Suprapubic skin (tissue), 4 donors: Measurements from ENCODE around the gene FRAS1. TPM values are rescaled to one million over a fixed set of nuclear protein-coding genes. Genes with fewer than 3 reads are reported as not detected.

Source experiments
- DNase-seq, 2 donors: peaks; one replicate each; pipeline ENCODE4 v3.0.0-alpha.2; 2019; ENCODE audit warnings: low spot score in 2 of 2
- H3K27ac ChIP-seq: fragments of 200-600 bp; sonication (generic); one replicate; pipeline ENCODE4 v1.5.1; 2019
- H3K27me3 ChIP-seq: fragments of 200-600 bp; sonication (generic); one replicate; pipeline ENCODE4 v1.5.1; 2019
- H3K36me3 ChIP-seq: fragments of 200-600 bp; sonication (generic); one replicate; pipeline ENCODE4 v1.5.1; 2019
- H3K4me1 ChIP-seq: fragments of 200-600 bp; sonication (generic); one replicate; pipeline ENCODE4 v1.5.1; 2019
- H3K4me3 ChIP-seq: fragments of 200-600 bp; sonication (generic); one replicate; pipeline ENCODE4 v1.5.1; 2019; ENCODE audit warnings: mild to moderate bottlenecking
- H3K9me3 ChIP-seq: fragments of 200-600 bp; sonication (generic); one replicate; pipeline ENCODE4 v1.5.1; 2019
- EP300 ChIP-seq: sonication (generic); formaldehyde crosslinking; IDR thresholded peaks from one replicate; pipeline ENCODE4 v1.6.1; 2017; ENCODE audit warnings: antibody characterized with exemption
- POLR2A ChIP-seq, 2 donors: fragments of 450-650 bp; IDR thresholded peaks; one replicate each; pipeline ENCODE4 v1.6.1; 2017; ENCODE audit warnings: antibody characterized with exemption in 2 of 2, mild to moderate bottlenecking in 2 of 2, moderate library complexity in 2 of 2
- POLR2AphosphoS5 ChIP-seq, 3 donors: sonication (generic); formaldehyde crosslinking; IDR thresholded peaks; one replicate each; pipeline ENCODE4 v1.6.1; 2017; ENCODE audit warnings: antibody characterized with exemption in 3 of 3
- WGBS: methylation state at CpG from one replicate; pipeline ENCODE4 v1.1.5; 2018; 5-methylcytosine and 5-hydroxymethylcytosine counted together
- total RNA-seq, 4 donors: library from RNA; depleted of rRNA; stranded (reverse); fragments of >200 nt; gene quantifications; one replicate each; pipeline ENCODE4 v1.1.0, GENCODE V29; 2016
- TF ChIP-seq, protein P1 (sequence below), 2 donors: fragments of 200-600 bp in 1 of 2; fragments of 450-650 bp in 1 of 2; sonication (generic) in 1 of 2; IDR thresholded peaks; one replicate each; pipeline ENCODE4 v1.5.1; 2016 to 2019; ENCODE audit warnings: antibody characterized with exemption in 2 of 2, mild to moderate bottlenecking in 1 of 2, moderate library complexity in 1 of 2

The FRAS1 gene
- total RNA-seq, 4 donors from 2014 or later: 1.4 to 24.9 (median 3.8) TPM

DNA sequence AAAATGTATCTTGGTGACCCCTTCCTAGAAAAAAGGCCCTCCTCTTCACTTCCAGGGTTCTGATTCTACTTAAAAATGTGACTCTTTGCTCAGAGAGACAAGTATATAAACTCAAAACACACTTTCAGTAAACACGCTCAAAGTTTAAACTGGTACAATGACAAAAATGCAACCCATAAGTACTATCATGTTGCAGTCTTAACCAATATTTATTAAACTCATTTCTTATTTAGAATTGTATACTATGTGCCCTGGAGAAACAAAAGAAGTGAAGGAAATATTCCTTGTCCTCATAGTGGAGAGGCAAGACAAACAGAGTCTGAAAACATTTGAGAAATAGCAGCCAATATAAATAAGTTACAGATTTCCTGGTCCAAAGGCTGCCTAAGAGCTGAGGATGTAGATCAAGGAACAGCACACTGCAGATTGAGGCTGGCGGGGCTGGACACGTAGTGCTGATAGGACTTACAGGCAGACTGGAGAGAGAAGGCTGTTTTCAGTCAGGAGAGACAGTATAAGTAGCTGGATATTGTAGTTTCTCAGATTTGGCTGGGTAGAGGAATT lies 455.3 kb downstream of the FRAS1 start:
- no peaks in the 10 kb centered on the region for H3K27me3 ChIP-seq
- 79% methylated on average over 3 of the region's 3 CpGs for WGBS
- TF ChIP-seq, protein P1, sequence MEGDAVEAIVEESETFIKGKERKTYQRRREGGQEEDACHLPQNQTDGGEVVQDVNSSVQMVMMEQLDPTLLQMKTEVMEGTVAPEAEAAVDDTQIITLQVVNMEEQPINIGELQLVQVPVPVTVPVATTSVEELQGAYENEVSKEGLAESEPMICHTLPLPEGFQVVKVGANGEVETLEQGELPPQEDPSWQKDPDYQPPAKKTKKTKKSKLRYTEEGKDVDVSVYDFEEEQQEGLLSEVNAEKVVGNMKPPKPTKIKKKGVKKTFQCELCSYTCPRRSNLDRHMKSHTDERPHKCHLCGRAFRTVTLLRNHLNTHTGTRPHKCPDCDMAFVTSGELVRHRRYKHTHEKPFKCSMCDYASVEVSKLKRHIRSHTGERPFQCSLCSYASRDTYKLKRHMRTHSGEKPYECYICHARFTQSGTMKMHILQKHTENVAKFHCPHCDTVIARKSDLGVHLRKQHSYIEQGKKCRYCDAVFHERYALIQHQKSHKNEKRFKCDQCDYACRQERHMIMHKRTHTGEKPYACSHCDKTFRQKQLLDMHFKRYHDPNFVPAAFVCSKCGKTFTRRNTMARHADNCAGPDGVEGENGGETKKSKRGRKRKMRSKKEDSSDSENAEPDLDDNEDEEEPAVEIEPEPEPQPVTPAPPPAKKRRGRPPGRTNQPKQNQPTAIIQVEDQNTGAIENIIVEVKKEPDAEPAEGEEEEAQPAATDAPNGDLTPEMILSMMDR (IDR thresholded peaks at IDR 0.05): no peak
- TF ChIP-seq POLR2A (IDR thresholded peaks at IDR 0.05) (no peak), EP300 (no peak), POLR2AphosphoS5 (IDR thresholded peaks at IDR 0.05) (no peak)
- no peaks in the 10 kb centered on the region for H3K4me1 ChIP-seq
- H3K27ac ChIP-seq: no peak overlapping the region
- H3K4me3 ChIP-seq: no peak overlapping the region
- DNase-seq: no peak
- H3K36me3 ChIP-seq: no peaks in the 10 kb centered on the region
- H3K9me3 ChIP-seq: no peaks in the 10 kb centered on the region

DNA sequence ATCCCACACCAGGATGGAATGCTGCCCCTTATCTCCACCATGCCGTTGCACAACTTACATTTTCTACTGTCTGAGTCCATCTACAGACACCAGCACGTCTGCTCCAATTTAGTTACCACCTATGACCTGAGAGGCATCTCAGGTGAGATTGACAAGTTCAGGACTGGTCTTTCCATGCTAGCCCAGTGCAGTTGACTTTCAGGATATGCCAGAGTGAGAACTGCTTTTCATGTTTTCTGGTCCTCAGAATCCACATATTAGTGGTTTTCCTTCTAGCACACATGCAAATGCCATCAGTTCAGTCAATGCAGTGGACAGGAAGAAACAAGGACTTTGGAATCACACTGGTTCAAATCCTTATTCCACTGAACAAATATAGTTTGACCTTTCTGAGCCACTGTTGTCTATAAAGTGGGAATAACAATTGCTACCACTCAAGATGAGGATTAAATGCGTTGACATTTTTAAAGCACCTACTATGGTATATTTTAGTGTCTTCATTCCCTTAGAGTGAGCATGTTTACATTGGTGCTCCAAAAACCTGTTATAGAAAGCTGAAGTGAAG lies 456.4 kb downstream of the FRAS1 start:
- DNase-seq: no peak
- Histone ChIP-seq H3K27me3 (no peaks in the 10 kb centered on the region), H3K27ac (no peak overlapping the region), H3K4me1 (no peaks in the 10 kb centered on the region), H3K4me3 (no peak overlapping the region), H3K36me3 (no peaks in the 10 kb centered on the region), H3K9me3 (no peaks in the 10 kb centered on the region)
- TF ChIP-seq POLR2AphosphoS5 (IDR thresholded peaks at IDR 0.05) (no peak), EP300 (no peak), POLR2A (IDR thresholded peaks at IDR 0.05) (no peak)
- TF ChIP-seq, protein P1 (IDR thresholded peaks at IDR 0.05): no peak
- WGBS: 89% methylated on average over 3 of the region's 3 CpGs

- H3K9me3 ChIP-seq: no peaks in the 10 kb centered on the region
- TF ChIP-seq, protein P1 (IDR thresholded peaks at IDR 0.05): peak; percentile 14 to 39
- no peak for TF ChIP-seq POLR2AphosphoS5 (IDR thresholded peaks at IDR 0.05)
- H3K27me3 ChIP-seq: no peaks in the 10 kb centered on the region
- 22% methylated on average over 3 of the region's 3 CpGs for WGBS
- no peak for DNase-seq
- no peak overlapping the region for H3K27ac ChIP-seq
- H3K36me3 ChIP-seq: no peaks in the 10 kb centered on the region
- H3K4me3 ChIP-seq: no peak overlapping the region
- H3K4me1 ChIP-seq: no peaks in the 10 kb centered on the region
Measured at GRCh38 chr4:78517050-78517652, 460.0 kb downstream of the FRAS1 start.

GRCh38 chr4:78518561-78518960 lies 461.4 kb downstream of the FRAS1 start:
- Histone ChIP-seq H3K9me3 (no peaks in the 10 kb centered on the region), H3K4me3 (no peak overlapping the region), H3K27me3 (no peaks in the 10 kb centered on the region), H3K4me1 (no peaks in the 10 kb centered on the region), H3K27ac (no peak overlapping the region), H3K36me3 (no peaks in the 10 kb centered on the region)
- TF ChIP-seq POLR2AphosphoS5 (IDR thresholded peaks at IDR 0.05) (no peak), POLR2A (IDR thresholded peaks at IDR 0.05) (no peak), EP300 (no peak)
- TF ChIP-seq, protein P1 (IDR thresholded peaks at IDR 0.05): no peak
- DNase-seq: no peak
- 69% methylated on average over 3 of the region's 3 CpGs for WGBS

GRCh38 chr4:78519962-78520361 lies 462.8 kb downstream of the FRAS1 start:
- no peak overlapping the region for H3K4me3 ChIP-seq
- H3K9me3 ChIP-seq: no peaks in the 10 kb centered on the region
- no peak overlapping the region for H3K27ac ChIP-seq
- TF ChIP-seq EP300 (no peak), POLR2AphosphoS5 (IDR thresholded peaks at IDR 0.05) (no peak), POLR2A (IDR thresholded peaks at IDR 0.05) (no peak)
- TF ChIP-seq, protein P1 (IDR thresholded peaks at IDR 0.05): no peak
- H3K4me1 ChIP-seq: no peaks in the 10 kb centered on the region
- no peak for DNase-seq
- 83% methylated on average over 3 of the region's 3 CpGs for WGBS
- no peaks in the 10 kb centered on the region for H3K27me3 ChIP-seq
- no peaks in the 10 kb centered on the region for H3K36me3 ChIP-seq
